NOMO-1 treated with dmso at 0.1 percent for 144 hours (cell line): ENCODE results near the gene OR4D1.

Source experiments
- DNase-seq: peaks from one replicate; lab custom pipeline; 2025; ENCODE audit not compliant: unreplicated experiment; lab: John Stamatoyannopoulos, UW

OR4D1 gene

DNA sequence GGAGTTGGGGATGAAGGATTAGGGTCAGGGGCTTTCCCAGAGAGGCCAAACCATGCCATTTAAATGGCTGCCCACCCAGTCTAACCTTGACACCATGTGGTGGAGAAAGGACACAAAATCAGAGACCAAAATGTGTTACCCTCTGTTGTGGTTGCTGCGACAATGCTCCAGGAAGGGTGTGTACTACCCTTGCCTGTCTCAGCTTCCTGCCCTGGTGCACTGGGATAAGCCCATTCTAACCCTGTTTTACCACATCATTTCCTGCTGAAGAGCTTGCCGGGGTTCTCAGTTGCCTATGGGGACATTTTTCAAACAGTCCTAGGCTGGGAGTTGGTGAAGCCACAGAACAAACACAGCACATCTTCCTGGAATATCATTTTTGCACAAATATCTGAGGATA, 4.9 kb downstream of the OR4D1 start:
- no peak for DNase-seq

DNA sequence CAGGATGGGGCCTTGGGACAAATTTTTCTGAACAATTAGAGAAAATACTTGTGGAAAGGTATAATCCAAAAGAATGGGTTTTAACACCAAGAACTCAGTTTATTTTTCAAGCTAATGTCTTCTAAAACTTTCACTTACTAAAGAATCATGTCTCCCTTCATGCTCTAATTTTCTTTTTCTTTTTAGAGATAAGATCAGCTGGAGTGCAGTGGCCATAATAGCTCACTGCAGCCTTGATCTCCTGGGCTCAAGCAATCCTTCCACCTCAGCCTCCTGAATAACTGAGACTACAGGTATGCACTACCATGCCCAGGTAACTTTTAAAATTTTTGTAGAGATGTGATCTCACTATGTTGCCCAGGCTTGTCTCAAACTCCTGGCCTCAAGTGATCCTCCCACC, 5.5 kb downstream of the OR4D1 start:
- no peak for DNase-seq

DNA sequence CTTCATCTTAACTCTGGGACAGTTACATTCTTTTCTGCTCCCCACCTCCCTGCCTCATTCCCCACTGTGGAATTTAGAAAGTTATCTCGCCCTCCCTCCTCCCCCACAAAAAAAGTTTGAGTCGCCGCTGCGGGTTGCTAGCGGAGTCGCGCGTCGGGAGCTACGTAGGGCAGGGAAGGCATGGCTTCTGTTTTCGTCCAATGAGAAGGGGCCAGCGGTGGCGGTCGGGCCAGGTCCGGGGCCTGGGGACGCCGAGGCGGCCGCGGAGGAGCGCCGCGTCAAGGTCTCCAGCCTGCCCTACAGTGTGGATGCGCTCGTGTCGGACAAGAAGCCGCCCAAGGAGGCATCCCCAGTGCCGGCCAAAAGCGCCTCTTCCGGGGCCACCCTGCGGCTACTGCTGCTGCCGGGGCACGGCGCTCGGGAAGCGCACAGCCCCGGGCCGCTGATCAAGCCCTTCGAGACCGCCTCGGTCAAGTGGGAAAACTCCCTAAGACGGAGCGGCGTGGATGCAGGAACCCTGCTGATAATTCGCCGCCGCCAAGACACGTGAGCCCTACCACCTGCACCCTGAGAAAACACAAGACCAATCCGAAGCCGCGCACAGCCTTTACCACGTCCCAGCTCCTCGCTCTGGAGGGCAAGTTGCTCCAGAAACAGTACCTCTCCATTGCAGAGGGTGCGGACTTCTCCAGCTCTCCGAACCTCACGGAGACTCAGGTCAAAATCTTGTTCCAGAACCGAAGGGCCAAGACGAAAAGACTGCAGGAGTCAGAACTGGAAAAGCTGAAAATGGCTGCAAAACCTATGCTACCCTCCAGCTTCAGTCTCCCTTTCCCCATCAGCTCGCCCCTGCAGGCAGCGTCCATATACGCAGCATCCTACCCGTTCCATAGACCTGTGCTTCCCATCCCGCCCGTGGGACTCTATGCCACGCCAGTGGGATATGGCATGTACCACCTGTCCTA, 8.9 kb downstream of the OR4D1 start:
- DNase-seq = no peak

- no peak for DNase-seq
Observed at GRCh38 chr17:58158181-58158580, 10.0 kb downstream of the OR4D1 start.

- no peak for DNase-seq
Observed at GRCh38 chr17:58161566-58161965, 13.4 kb downstream of the OR4D1 start.

GRCh38 chr17:58165981-58166380, 17.8 kb downstream of the OR4D1 start:
- no peak for DNase-seq

GRCh38 chr17:58166682-58167081, 18.5 kb downstream of the OR4D1 start, which contains the start of gene OR4D2:
Gene OR4D2 (plus strand): TSS chr17:58166982. CDS start chr17:58169656, 2,674 bp downstream.
- no peak for DNase-seq

DNA sequence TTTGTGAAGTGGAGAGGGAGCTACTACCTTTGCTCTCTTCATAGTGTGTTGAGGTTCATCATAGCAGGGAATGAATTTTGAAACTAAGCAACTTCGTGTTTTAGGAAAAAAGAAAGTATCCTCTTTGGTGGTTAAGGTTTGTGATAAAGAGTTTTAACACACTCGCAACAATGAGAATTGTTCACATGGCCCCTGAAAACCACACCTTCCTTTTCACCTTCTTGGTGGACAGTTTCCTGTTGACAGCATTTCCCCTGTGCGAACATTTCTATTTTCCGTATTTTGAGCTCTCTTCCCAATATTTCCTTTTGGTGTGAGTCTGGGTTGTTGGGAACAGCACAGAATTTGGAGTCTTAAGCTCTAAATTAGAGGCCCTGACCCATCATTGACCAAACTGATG, 22.4 kb downstream of the OR4D1 start:
- no peak for DNase-seq

- no peak for DNase-seq
Observed at GRCh38 chr17:58172369-58173071, 24.3 kb downstream of the OR4D1 start.

- DNase-seq = no peak
Observed at GRCh38 chr17:58174871-58175270, 26.7 kb downstream of the OR4D1 start.

GRCh38 chr17:58176200-58176599, 28.0 kb downstream of the OR4D1 start:
- DNase-seq = no peak

DNA sequence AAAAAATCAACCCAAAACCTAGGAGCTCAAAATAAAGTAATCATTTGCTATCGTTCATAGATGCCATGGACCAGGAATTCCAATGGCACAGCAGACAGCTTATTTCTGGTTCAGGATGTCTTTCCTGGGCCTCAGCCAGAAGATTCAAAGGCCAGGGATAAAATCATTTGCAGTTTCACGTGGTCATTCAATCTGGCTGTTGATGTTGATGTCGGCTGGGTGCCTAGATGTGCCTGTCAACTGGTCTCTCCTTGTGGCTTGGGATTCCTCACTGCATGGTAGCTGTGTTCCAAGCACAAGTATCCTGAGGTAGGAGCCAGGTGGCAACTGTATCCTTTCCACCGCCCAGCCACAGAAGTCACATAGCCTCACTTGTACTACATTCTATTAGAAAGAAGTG, 33.6 kb downstream of the OR4D1 start:
- DNase-seq = no peak

GRCh38 chr17:58183514-58183913, 35.3 kb downstream of the OR4D1 start:
- no peak for DNase-seq

DNA sequence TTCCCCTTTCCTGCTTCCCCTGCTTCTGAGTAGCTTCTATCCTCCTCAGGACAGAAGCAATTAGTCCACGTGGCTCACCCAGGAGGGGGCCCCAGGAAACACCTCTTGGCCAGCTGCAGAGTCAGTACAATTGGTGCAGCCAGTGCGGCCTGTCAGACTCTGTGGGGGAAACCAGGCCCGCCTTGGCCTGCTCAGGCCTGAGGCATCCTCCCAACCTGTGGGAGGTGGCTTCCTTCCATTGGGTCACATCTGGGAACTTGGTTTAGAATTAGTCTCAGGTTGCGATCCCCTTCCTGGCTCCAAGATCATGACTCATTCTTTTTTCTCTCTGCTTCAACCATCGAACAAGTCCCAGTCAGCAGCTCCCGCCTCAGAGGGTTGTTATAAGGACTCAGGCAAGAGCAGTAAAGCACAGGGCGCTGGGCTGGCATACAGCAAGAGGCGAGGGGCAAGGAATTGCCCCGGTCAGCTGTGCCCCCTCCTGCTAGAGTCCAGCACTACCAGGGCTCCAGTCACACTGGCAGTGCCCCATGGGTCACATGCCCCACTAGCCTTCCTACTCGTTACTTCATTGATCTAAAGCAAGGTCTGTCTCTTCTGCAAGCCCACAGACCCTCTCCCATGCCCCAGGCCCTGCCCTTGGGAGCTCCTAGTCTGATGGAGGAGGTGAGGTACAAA, 36.3 kb downstream of the OR4D1 start:
- peak; percentile 31 for DNase-seq

- no peak for DNase-seq
Observed at GRCh38 chr17:58184986-58185761, 37.0 kb downstream of the OR4D1 start.

DNA sequence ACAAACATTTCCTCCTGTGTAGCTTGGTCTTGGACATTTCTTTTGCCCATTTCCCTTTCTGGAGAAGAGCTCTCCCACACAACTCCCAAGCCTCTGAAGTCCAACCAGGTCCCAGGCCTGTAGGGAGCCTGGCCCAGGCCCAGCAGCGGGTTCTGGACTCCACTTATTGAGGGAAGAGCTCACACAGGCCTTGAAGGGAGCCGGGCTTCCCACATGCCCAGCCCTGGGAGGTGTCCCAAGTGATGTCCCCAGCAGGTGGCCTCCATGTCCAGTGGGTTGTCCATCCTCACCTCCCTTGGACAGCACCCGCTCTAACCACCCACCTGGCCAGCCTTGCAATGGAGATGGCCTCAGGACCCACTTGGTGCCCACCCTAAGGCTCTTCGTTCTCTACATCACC, 38.4 kb downstream of the OR4D1 start:
- DNase-seq = no peak

DNA sequence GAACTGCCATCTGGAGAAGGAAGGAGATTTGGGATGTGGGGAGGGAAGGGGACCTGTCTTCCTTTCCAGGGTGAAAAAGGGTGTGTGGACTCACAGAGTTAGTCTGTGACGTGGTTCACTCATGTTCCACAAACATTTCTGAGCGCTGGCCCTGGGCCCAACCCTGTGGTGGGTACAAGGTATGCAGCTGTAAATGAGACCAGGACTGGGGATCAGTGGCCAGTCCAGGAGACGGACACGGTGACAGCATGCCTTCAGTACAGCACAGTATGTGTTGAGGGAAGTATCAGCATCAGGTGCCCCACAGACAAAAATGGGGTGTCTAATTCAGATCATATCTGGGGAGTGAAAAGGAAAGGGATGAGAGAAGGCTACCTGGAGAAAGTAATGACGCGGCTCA, 38.9 kb downstream of the OR4D1 start:
- DNase-seq = no peak

- DNase-seq = no peak
Observed at GRCh38 chr17:58187675-58188074, 39.5 kb downstream of the OR4D1 start.

DNA sequence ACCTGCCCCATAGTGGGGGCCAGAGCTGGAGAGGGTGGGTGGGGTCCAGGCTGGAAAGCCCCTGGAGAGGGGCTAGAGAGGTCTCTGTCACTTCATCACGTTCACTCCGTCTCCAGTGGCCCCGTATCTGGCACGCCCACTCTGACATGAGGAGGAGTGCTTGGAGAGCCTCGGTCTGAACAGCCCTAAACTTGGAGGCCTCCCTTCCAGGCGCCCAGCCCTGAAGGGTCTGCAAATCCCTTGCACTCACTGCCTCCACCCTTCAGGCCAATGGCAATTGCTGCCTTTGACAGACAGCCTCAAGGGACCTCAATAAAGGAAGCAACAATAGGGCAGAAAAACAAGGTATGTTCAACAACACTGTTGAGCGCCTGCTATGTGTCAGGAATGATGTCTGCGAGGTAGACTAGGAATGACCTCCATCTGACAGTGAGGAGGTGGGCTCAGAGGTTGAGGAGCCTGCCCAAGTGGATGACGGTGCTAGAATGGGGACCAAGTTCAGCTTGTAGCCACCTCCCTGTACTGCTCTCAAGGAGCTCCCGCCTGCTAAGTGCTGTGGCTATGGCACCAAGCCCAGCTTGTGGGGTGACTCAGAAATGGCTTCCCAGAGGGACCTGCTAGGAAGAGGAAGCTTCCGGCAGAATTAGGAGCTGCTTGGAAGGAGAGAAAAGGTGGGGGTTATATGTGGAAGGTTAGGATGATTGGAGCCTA, 41.4 kb downstream of the OR4D1 start:
- DNase-seq = no peak

DNA sequence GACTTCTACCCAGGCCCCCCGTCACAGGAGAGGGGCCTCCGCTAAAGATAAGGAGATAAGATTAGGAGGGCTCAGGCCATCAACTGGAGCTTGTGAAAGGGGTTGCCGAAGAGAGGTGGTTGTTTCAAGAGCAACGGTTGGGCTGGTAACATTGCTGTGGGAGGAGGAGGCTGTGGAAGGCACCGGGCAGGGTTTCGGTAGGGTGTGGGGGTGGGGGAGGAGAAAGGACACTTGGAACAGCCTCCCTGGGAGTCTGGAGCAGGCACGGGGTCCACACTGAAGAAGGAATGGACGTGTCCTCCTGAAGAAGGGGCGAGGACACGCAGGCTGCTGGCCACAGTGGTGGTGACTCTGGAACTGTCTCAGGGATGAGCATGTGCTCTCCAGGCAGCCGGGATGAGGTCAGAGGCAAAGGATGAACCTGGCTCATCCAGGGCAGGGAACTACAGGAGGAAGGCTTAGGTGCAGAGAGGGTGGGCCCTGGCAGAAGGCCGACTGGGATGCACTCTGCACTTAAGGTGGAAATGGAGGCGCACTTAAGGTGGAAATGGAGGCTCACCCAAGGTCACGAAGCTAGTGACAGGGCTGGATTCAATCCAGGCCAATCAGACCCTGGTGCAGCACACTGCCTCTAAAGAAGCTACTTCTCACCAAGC, 43.2 kb downstream of the OR4D1 start:
- DNase-seq = no peak
